ENCODE data around the gene FAM133A.

DNA sequence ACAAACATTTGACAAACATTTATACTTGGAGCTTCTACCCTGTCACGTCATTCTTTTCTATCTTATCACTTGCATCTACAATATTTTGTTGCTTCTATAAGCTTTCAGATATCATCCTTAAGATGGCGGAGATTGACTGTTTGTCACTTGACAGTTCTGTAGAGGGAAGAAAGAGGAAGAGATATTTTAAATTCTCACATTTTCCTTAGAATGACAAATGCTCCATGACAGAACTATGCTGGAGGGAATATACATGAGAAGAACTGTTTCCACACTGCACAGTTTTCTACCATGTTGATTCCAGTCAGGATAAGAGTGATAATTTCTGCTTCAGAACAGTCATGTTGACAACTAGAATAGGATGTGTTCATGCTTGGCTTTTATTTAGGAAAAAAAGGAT lies 29.7 kb downstream of the FAM133A start:
- TF ChIP-seq EP300 (conservative IDR thresholded peaks at IDR 0.05; ENCODE audit: poor library complexity, severe bottlenecking) (peak; percentile 83), CTCF (IDR thresholded peaks at IDR 0.05; ENCODE audit: poor library complexity, severe bottlenecking) (no peak), REST (IDR thresholded peaks at IDR 0.05; ENCODE audit: borderline replicate concordance) (peak; percentile 88), SMC3 (conservative IDR thresholded peaks at IDR 0.05; ENCODE audit: poor library complexity) (no peak), POLR2AphosphoS5 (IDR thresholded peaks at IDR 0.05) (no peak), RAD21 (conservative IDR thresholded peaks at IDR 0.05) (no peak)
